ENCODE measurements around the gene GARIN5B. TPM values are rescaled to one million over a fixed set of nuclear protein-coding genes. Genes with fewer than 3 reads are reported as not detected.

GARIN5B gene
- polyA plus RNA-seq, 2 of the 4 experiments (the other 2 are of a cell fraction) = 0.05 TPM; not detected in 1

DNA sequence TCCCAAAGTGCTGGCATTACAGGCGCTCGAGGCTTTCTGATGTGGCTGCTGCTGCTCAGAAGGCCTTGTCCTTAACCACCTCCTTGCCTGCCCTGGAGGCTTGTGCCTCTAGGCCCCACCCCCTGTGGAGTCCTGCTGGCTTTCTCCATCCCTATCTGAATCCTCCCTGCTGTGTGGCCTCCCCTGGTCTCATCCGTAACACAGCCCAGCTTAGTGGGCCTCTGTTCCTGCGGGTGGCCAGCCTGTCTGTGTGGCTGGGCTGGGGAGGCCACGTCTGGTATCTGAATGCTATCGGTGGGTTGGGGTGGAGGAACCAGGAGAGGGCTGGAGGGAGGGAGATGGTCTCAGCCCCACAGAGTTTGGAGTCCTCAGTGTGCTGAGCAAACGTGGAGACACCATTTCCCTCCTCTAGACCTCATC lies 27.4 kb upstream of the GARIN5B start:
- H3K9me3 ChIP-seq = no peaks in the 10 kb centered on the region
- TF ChIP-seq, protein P1, sequence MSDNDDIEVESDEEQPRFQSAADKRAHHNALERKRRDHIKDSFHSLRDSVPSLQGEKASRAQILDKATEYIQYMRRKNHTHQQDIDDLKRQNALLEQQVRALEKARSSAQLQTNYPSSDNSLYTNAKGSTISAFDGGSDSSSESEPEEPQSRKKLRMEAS (IDR thresholded peaks at IDR 0.05) = no peak
- TF ChIP-seq TFCP2L1 (CRISPR knock-in tag; IDR thresholded peaks at IDR 0.05) (0 out of 2 replicates have a peak, but pooled peaks have one; percentile 9), HEYL (CRISPR knock-in tag; IDR thresholded peaks at IDR 0.05) (no peak), GATA3 (IDR thresholded peaks at IDR 0.05; ENCODE audit: borderline replicate concordance) (0 out of 2 replicates have a peak, but pooled peaks have one; percentile 8), RARB (CRISPR knock-in tag; IDR thresholded peaks at IDR 0.05) (no peak), NFE2L2 (conservative IDR thresholded peaks at IDR 0.05; ENCODE audit: low read length) (no peak)
- TF ChIP-seq, protein P2, sequence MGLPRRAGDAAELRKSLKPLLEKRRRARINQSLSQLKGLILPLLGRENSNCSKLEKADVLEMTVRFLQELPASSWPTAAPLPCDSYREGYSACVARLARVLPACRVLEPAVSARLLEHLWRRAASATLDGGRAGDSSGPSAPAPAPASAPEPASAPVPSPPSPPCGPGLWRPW (IDR thresholded peaks at IDR 0.05) = no peak
- H3K4me3 ChIP-seq = no peak overlapping the region
- FAIRE-seq = no peak
- 83% methylated on average over 7 of the region's 7 CpGs for WGBS (ENCODE audit: missing lambda C conversion rate)
- no peak for ATAC-seq
- POLR2A ChIA-PET = interaction anchor here (0.8 to 6.5 kb wide), 5 partner anchors 15 to 273 kb away, joined by 3 to 55 read pairs (median 4); partner anchors contain the start of genes HSPBP1, PPP1R12C and UBE2S
- H3K4me1 ChIP-seq = peaks cover 61% of the 10 kb centered on the region
- DNase-seq (ENCODE audit: low read depth in 1 of 2, low spot score in 1 of 2) = no peak
- peak overlapping the region in 1 of 2 experiments; percentile 99; a peak in 3 of 6 replicates for H3K27ac ChIP-seq
- CTCF ChIA-PET = interaction anchor here (0.8 to 7.0 kb wide), 9 partner anchors 12 to 257 kb away, joined by 3 to 38 read pairs (median 6); partner anchors contain the start of genes CCDC106 and UBE2S
- peak overlapping the region; percentile 90; the same call in 2 of the 3 replicates for H3K4me2 ChIP-seq

DNA sequence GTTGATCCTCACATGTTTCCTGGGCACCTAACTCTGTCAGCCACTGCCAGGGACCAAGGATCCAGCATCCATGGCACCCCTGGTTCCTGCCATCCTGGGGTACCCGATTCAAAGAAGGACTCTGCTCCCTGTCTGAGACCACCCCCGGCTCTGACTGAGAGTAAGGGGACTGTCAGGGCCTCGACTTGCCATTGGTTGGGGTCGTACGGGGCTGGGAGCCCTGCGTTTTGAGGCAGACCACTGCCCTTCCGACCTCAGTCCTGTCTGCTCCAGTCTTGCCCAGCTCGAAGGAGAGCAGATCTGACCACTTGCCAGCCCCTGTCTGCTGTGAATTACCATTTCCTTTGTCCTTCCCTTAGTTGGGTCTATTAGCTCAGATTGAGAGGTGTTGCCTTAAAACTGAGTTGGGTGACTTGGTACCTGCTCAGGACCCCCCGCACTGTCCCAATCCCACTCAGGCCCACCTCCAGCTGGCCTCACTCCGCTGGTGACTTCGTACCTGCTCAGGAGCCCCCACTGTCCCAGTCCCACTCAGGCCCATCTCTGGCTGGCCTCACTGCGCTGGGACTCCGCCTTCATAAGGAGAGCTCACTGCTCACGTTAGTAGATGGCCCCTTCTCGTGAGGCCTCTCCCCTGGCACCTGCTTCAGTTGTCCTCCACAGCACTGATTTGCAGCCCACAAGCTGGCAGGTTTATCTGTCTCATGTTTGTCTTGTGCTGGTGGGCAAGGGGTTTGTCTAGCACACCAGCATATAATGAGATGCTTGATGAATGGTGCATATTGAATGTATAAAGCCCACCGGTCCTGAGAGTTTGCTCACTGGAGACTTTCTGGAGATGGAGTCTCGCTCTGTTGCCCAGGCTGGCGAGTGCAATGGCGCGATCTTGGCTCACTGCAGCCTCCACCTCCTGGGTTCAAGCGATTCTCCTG lies 26.6 kb upstream of the GARIN5B start:
- Histone ChIP-seq H3K9me3 (no peaks in the 10 kb centered on the region), H3K27ac (peak overlapping the region; percentile 15 to 99; a peak in 3 of 6 replicates), H3K4me1 (peaks cover 64% of the 10 kb centered on the region), H3K4me2 (peak overlapping the region; percentile 90), H3K4me3 (peak overlapping the region; percentile 89; the same call in 2 of the 3 replicates)
- DNase-seq (ENCODE audit: low read depth in 1 of 2, low spot score in 1 of 2) = no peak
- ChIA-PET POLR2A (interaction anchor here (0.6 to 6.5 kb wide), 6 partner anchors 16 to 233 kb away, joined by 3 to 55 read pairs (median 4); partner anchors contain the start of genes HSPBP1, IL11 and UBE2S), CTCF (interaction anchor here (0.8 to 7.0 kb wide), 10 partner anchors 13 to 248 kb away, joined by 3 to 38 read pairs (median 4); partner anchors contain the start of gene UBE2S)
- TF ChIP-seq JUN (IDR thresholded peaks at IDR 0.05) = peak; percentile 18 to 65; a peak in 3 of 5 replicates
- TF ChIP-seq, protein P3, sequence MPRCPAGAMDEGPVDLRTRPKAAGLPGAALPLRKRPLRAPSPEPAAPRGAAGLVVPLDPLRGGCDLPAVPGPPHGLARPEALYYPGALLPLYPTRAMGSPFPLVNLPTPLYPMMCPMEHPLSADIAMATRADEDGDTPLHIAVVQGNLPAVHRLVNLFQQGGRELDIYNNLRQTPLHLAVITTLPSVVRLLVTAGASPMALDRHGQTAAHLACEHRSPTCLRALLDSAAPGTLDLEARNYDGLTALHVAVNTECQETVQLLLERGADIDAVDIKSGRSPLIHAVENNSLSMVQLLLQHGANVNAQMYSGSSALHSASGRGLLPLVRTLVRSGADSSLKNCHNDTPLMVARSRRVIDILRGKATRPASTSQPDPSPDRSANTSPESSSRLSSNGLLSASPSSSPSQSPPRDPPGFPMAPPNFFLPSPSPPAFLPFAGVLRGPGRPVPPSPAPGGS (IDR thresholded peaks at IDR 0.05) = peak; percentile 39; the same call in 2 of the 3 replicates
- peak; percentile 29; the same call in 1 of the 2 replicates for TF ChIP-seq POLR2A (IDR thresholded peaks at IDR 0.05; ENCODE audit: low read length)
- no peak for TF ChIP-seq FOXS1 (CRISPR knock-in tag; IDR thresholded peaks at IDR 0.05)
- FAIRE-seq = no peak
- 90% methylated on average over 21 of the region's 21 CpGs for WGBS (ENCODE audit: missing lambda C conversion rate)
- no peak for ATAC-seq

DNA sequence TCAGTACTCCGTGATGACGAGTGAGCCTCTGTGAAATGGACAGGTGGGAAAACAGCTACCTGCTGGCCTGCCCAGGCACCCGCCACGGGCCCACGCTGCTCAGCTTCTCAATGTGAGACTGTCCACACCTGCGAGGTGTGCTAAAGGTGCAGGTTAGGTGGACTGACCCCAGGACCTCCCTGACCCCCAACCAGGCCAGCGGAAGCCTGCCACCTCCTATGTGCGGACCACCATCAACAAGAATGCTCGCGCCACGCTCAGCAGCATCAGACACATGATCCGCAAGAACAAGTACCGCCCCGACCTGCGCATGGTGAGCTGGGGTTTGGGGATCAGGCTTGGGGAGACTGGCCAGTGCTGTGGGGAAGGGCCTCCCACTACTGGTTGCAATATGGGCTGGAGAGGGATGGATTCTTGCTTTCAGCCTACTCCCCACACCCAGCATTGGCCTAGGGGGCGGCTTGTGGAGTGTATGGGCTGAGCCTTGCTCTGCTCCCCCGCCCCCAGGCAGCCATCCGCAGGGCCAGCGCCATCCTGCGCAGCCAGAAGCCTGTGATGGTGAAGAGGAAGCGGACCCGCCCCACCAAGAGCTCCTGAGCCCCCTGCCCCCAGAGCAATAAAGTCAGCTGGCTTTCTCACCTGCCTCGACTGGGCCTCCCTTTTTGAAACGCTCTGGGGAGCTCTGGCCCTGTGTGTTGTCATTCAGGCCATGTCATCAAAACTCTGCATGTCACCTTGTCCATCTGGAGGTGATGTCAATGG lies 24.9 kb upstream of the GARIN5B start:
- Histone ChIP-seq H3K4me2 (peak overlapping the region; percentile 90), H3K27ac (peak overlapping the region; percentile 91 to 99), H3K4me3 (peak overlapping the region; percentile 89), H3K4me1 (peaks cover 64% of the 10 kb centered on the region), H3K9me3 (no peaks in the 10 kb centered on the region)
- ChIA-PET POLR2A (interaction anchor here (0.9 to 6.5 kb wide), 5 partner anchors 16 to 108 kb away, joined by 3 to 55 read pairs (median 4); partner anchors contain the start of genes HSPBP1, KMT5C and UBE2S), CTCF (interaction anchor here (0.7 to 7.0 kb wide), 12 partner anchors 9 to 247 kb away, joined by 3 to 38 read pairs (median 4); partner anchors contain the start of genes DNAAF3 and KMT5C)
- DNase-seq (ENCODE audit: low read depth in 1 of 2, low spot score in 1 of 2) (no peak), ATAC-seq (no peak), FAIRE-seq (no peak)
- WGBS (ENCODE audit: missing lambda C conversion rate) = 79% methylated on average over 16 of the region's 24 CpGs
- no peak for TF ChIP-seq RFX5 (IDR thresholded peaks at IDR 0.05)
- TF ChIP-seq CHD4 (IDR thresholded peaks at IDR 0.05; ENCODE audit: borderline replicate concordance) = no peak
- TF ChIP-seq POLR2AphosphoS2 (conservative IDR thresholded peaks at IDR 0.05; ENCODE audit: low read length) = no peak
- TF ChIP-seq JUN (IDR thresholded peaks at IDR 0.05) = peak in 1 of 2 experiments; percentile 46; a peak in 1 of 5 replicates

Data from A549 (cell line).